Activated CD4-positive, alpha-beta memory T cell treated with anti-CD3 and anti-CD28 coated beads, Interleukin-2, amount 10 ng/mL, durations not matched to agents 7 days and 5 days (primary cell): ENCODE results near the gene EIF4A3. TPM values are rescaled to one million over a fixed set of nuclear protein-coding genes. Genes with fewer than 3 reads are reported as not detected.

ENCODE experiments used
- CTCF ChIA-PET: fragments of 350-600 bp; sonication (Branson Sonifier 250); formaldehyde crosslinking; loops from one replicate; lab custom pipeline; 2021; ENCODE audit warnings: antibody characterized with exemption, inconsistent platforms; lab: Charles Lee
- POLR2A ChIA-PET: fragments of 350-600 bp; sonication (Branson Sonifier 250); formaldehyde crosslinking; loops from one replicate; lab custom pipeline; 2021; ENCODE audit warnings: antibody characterized with exemption; lab: Charles Lee
- DNase-seq: peaks from one replicate; pipeline ENCODE4 v3.0.0-alpha.2; 2020
- H3K27ac Mint-ChIP-seq: one replicate; pipeline ENCODE4 v1.8.0; 2021; ENCODE audit warnings: mild to moderate bottlenecking, mixed read lengths
- H3K27me3 Mint-ChIP-seq: one replicate; pipeline ENCODE4 v1.8.0; 2021; ENCODE audit warnings: mixed read lengths
- H3K36me3 Mint-ChIP-seq: one replicate; pipeline ENCODE4 v1.8.0; 2021; ENCODE audit warnings: low read depth, mixed read lengths
- H3K4me1 Mint-ChIP-seq: one replicate; pipeline ENCODE4 v1.8.0; 2021; ENCODE audit warnings: mixed read lengths
- H3K4me3 Mint-ChIP-seq: one replicate; pipeline ENCODE4 v1.8.0; 2021; ENCODE audit warnings: mild to moderate bottlenecking, mixed read lengths
- H3K9me3 Mint-ChIP-seq: one replicate; pipeline ENCODE4 v1.8.0; 2021; ENCODE audit warnings: mixed read lengths
- total RNA-seq, 2 experiments: library from RNA; stranded (reverse); gene quantifications; one replicate each; pipeline ENCODE4 v1.2.3, GENCODE V29; 2021

The EIF4A3 gene
- total RNA-seq, 2 experiments from 2014 or later = 109 to 115 TPM

- no peak overlapping the region for H3K4me3 Mint-ChIP-seq
- no peak for DNase-seq
- no peaks in the 10 kb centered on the region for H3K4me1 Mint-ChIP-seq
- H3K27ac Mint-ChIP-seq = no peak overlapping the region
- no peaks in the 10 kb centered on the region for H3K36me3 Mint-ChIP-seq
- CTCF ChIA-PET = interaction anchor here (2.6 kb wide), 1 partner anchor 15 kb away, joined by 7 read pairs; the partner anchor contains the start of gene GAA
- H3K9me3 Mint-ChIP-seq = no peaks in the 10 kb centered on the region
- POLR2A ChIA-PET = interaction anchor here (2.2 kb wide), 1 partner anchor 12 kb away, joined by 7 read pairs; no protein-coding TSS in a partner anchor
- H3K27me3 Mint-ChIP-seq = peaks cover 5% of the 10 kb centered on the region
Observed at GRCh38 chr17:80116276-80116920, 30.5 kb downstream of the EIF4A3 start.

GRCh38 chr17:80115159-80115558 is 31.8 kb downstream of the EIF4A3 start:
- no peak for DNase-seq
- ChIA-PET CTCF (interaction anchor here (2.5 kb wide), 1 partner anchor 15 kb away, joined by 22 read pairs; the partner anchor contains the start of gene GAA), POLR2A (interaction anchor here (1.1 to 2.2 kb wide), 3 partner anchors 13 to 19 kb away, joined by 3 to 7 read pairs (median 4); partner anchors contain the start of gene GAA)
- Mint-ChIP-seq H3K27me3 (peaks cover 5% of the 10 kb centered on the region), H3K27ac (no peak overlapping the region), H3K4me3 (no peak overlapping the region), H3K9me3 (no peaks in the 10 kb centered on the region), H3K4me1 (no peaks in the 10 kb centered on the region), H3K36me3 (no peaks in the 10 kb centered on the region)

DNA sequence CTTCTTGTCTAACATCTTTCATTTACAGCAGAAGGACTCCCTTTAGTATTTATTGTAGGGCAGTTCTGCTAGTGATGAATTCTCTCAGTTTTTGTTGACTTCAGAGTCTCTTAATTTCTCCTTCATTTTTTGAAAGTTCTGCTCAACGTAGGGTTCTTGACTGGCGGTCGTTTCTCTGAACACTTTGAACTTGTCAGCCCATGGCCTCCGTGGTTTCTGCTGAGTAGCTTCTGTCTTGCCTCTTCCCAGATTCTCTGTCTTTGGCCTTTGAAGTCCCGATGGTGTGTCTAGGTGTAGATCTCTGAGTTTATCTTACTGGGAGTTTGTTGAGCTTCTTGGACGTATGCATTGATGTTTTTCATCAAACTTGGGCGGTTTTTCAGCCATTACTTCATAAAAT is 32.2 kb downstream of the EIF4A3 start:
- no peak overlapping the region for H3K27ac Mint-ChIP-seq
- ChIA-PET CTCF (interaction anchor here (2.5 kb wide), 1 partner anchor 14 kb away, joined by 22 read pairs; the partner anchor contains the start of gene GAA), POLR2A (interaction anchor here (1.1 to 2.2 kb wide), 3 partner anchors 13 to 19 kb away, joined by 3 to 7 read pairs (median 4); partner anchors contain the start of gene GAA)
- H3K27me3 Mint-ChIP-seq = peaks cover 5% of the 10 kb centered on the region
- no peaks in the 10 kb centered on the region for H3K9me3 Mint-ChIP-seq
- no peak for DNase-seq
- no peaks in the 10 kb centered on the region for H3K36me3 Mint-ChIP-seq
- H3K4me3 Mint-ChIP-seq = no peak overlapping the region
- no peaks in the 10 kb centered on the region for H3K4me1 Mint-ChIP-seq

DNA sequence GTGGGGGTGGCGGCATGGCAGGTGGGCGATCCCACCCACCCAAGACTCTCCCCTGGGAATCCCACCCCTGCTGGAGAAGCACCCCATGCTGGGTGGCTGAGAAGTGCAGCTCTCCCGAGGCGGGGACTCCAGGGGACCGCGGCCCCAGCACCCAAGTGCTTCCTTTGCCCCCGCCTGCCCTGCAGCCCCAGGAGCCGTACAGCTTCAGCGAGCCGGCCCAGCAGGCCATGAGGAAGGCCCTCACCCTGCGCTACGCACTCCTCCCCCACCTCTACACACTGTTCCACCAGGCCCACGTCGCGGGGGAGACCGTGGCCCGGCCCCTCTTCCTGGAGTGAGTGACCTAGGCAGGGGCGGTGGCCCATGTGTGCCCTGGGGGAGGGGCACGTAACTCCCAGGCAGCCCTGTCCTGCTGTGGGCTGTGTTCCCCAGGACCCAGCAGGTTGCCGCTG is 33.9 kb downstream of the EIF4A3 start:
- Mint-ChIP-seq H3K9me3 (no peaks in the 10 kb centered on the region), H3K4me3 (no peak overlapping the region), H3K4me1 (no peaks in the 10 kb centered on the region), H3K27ac (no peak overlapping the region), H3K36me3 (no peaks in the 10 kb centered on the region), H3K27me3 (peaks cover 5% of the 10 kb centered on the region)
- ChIA-PET POLR2A (interaction anchor here (1.9 kb wide), 1 partner anchor 12 kb away, joined by 7 read pairs; the partner anchor contains the start of gene GAA), CTCF (interaction anchor here (1.1 kb wide), 1 partner anchor 12 kb away, joined by 3 read pairs; the partner anchor contains the start of gene GAA)
- no peak for DNase-seq

- Mint-ChIP-seq H3K4me3 (no peak overlapping the region), H3K27me3 (peaks cover 5% of the 10 kb centered on the region), H3K4me1 (no peaks in the 10 kb centered on the region), H3K9me3 (no peaks in the 10 kb centered on the region), H3K27ac (no peak overlapping the region), H3K36me3 (no peaks in the 10 kb centered on the region)
- ChIA-PET POLR2A (interaction anchor here (1.9 kb wide), 1 partner anchor 11 kb away, joined by 7 read pairs; the partner anchor contains the start of gene GAA), CTCF (interaction anchor here (1.1 kb wide), 1 partner anchor 11 kb away, joined by 3 read pairs; the partner anchor contains the start of gene GAA)
- no peak for DNase-seq
Observed at GRCh38 chr17:80112471-80113032, 34.4 kb downstream of the EIF4A3 start.

DNA sequence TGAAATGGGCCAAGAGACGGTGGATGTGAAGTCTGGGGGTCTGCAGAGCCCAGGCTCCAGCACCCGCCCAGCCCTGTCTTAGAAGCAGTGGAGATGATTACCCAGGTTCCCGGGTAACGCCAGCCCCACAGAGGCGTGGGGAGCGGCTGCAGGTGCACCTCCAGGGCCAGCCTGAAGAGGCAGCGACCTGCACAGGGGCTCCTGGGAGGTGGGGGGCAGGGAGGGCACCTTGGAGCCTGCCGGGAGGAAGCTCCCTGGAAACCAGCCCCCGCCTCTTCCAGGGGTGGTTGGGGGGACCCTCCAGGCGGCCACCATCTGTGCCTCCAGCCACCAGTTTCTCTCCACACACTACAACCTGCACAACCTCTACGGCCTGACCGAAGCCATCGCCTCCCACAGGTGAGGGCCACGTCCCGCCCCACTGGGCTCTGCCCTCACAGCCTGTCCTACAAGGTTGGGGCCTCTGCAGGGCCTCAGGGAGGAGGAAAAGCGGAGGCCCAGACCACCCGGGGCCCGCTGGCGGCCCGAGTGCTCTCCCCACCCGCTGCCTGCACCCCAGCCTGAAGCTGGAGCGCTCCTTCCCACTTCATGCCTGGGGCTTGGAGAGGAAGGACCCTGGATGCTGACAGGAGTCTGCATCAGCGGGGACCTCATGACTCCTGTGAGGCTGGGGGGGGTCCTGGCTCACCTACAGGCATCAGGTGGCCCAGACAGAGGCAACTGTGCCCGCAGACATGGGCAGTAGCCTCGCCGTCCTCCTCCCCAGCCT is 35.0 kb downstream of the EIF4A3 start:
- Mint-ChIP-seq H3K36me3 (no peaks in the 10 kb centered on the region), H3K9me3 (no peaks in the 10 kb centered on the region), H3K4me1 (no peaks in the 10 kb centered on the region), H3K27ac (no peak overlapping the region), H3K4me3 (no peak overlapping the region), H3K27me3 (peaks cover 5% of the 10 kb centered on the region)
- no peak for DNase-seq
- POLR2A ChIA-PET = interaction anchor here (1.9 kb wide), 1 partner anchor 10 kb away, joined by 7 read pairs; the partner anchor contains the start of gene GAA
- CTCF ChIA-PET = interaction anchor here (1.1 kb wide), 1 partner anchor 11 kb away, joined by 3 read pairs; the partner anchor contains the start of gene GAA

- no peak overlapping the region for H3K27ac Mint-ChIP-seq
- DNase-seq = no peak
- no peaks in the 10 kb centered on the region for H3K9me3 Mint-ChIP-seq
- H3K4me3 Mint-ChIP-seq = no peak overlapping the region
- H3K4me1 Mint-ChIP-seq = no peaks in the 10 kb centered on the region
- H3K27me3 Mint-ChIP-seq = peaks cover 5% of the 10 kb centered on the region
- POLR2A ChIA-PET = no interaction called here
- no peaks in the 10 kb centered on the region for H3K36me3 Mint-ChIP-seq
- CTCF ChIA-PET = interaction anchor here (1.9 kb wide), 1 partner anchor 10 kb away, joined by 7 read pairs; the partner anchor contains the start of gene GAA
Observed at GRCh38 chr17:80110927-80111701, 35.8 kb downstream of the EIF4A3 start.

DNA sequence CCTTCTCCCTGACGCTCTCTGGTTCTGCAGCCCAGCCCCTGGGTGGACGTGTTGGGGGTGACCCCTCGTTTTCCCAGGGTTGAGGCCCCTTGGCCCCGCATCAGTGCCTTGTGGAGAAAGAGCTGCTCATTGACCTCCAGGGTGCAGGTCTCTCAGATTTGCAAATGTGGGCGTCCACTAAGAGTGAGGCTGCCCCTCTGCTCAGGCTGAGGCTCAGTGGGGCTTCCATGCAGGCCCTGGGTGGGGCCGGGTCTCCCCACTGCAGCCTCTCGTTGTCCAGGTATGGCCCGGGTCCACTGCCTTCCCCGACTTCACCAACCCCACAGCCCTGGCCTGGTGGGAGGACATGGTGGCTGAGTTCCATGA is 36.5 kb downstream of the EIF4A3 start:
- Mint-ChIP-seq H3K4me1 (no peaks in the 10 kb centered on the region), H3K9me3 (no peaks in the 10 kb centered on the region), H3K27me3 (peaks cover 5% of the 10 kb centered on the region), H3K27ac (no peak overlapping the region), H3K4me3 (no peak overlapping the region), H3K36me3 (no peaks in the 10 kb centered on the region)
- DNase-seq = no peak
- ChIA-PET POLR2A (interaction anchor here (1.2 kb wide), 1 partner anchor 9 kb away, joined by 4 read pairs; the partner anchor contains the start of gene GAA), CTCF (interaction anchor here (1.9 kb wide), 1 partner anchor 9 kb away, joined by 7 read pairs; the partner anchor contains the start of gene GAA)

- peaks cover 2% of the 10 kb centered on the region for H3K27me3 Mint-ChIP-seq
- no peak overlapping the region for H3K4me3 Mint-ChIP-seq
- no peaks in the 10 kb centered on the region for H3K36me3 Mint-ChIP-seq
- no peaks in the 10 kb centered on the region for H3K9me3 Mint-ChIP-seq
- H3K27ac Mint-ChIP-seq = no peak overlapping the region
- ChIA-PET CTCF (interaction anchor here (1.9 kb wide), 1 partner anchor 8 kb away, joined by 7 read pairs; the partner anchor contains the start of gene GAA), POLR2A (interaction anchor here (1.2 kb wide), 1 partner anchor 9 kb away, joined by 4 read pairs; the partner anchor contains the start of gene GAA)
- DNase-seq = no peak
- no peaks in the 10 kb centered on the region for H3K4me1 Mint-ChIP-seq
Observed at GRCh38 chr17:80109713-80110446, 37.0 kb downstream of the EIF4A3 start.

- H3K36me3 Mint-ChIP-seq = no peaks in the 10 kb centered on the region
- H3K9me3 Mint-ChIP-seq = no peaks in the 10 kb centered on the region
- H3K4me1 Mint-ChIP-seq = no peaks in the 10 kb centered on the region
- DNase-seq = no peak
- no peak overlapping the region for H3K4me3 Mint-ChIP-seq
- H3K27me3 Mint-ChIP-seq = no peaks in the 10 kb centered on the region
- H3K27ac Mint-ChIP-seq = no peak overlapping the region
- ChIA-PET POLR2A (interaction anchor here (1.2 kb wide), 1 partner anchor 8 kb away, joined by 4 read pairs; the partner anchor contains the start of gene GAA), CTCF (interaction anchor here (1.9 kb wide), 1 partner anchor 8 kb away, joined by 7 read pairs; the partner anchor contains the start of gene GAA)
Observed at GRCh38 chr17:80109066-80109660, 37.8 kb downstream of the EIF4A3 start.
